WERI-Rb-1 (cell line): ENCODE measurements around the gene MORC3.
"Not testable (repeated sequence)": the region's sequence is repeated elsewhere in the genome, so short reads cannot be mapped to it uniquely, and the experiment has no call there.

Experiments
- DNase-seq: peaks from one replicate; pipeline ENCODE4 v3.0.0-alpha.2; 2020
- H3K27ac ChIP-seq: fragments of 250-450 bp; sonication (Bioruptor Pico); 2 replicates; pipeline ENCODE4 v1.5.1; 2020; ENCODE audit warnings: mild to moderate bottlenecking, moderate library complexity
- H3K27me3 ChIP-seq: fragments of 250-450 bp; sonication (Bioruptor Pico); 2 replicates; pipeline ENCODE4 v1.5.1; 2021; ENCODE audit warnings: mild to moderate bottlenecking, low read depth, moderate library complexity; ENCODE audit not compliant: insufficient read depth, severe bottlenecking
- H3K36me3 ChIP-seq: fragments of 250-450 bp; sonication (Bioruptor Pico); 2 replicates; pipeline ENCODE4 v1.5.1; 2020; ENCODE audit warnings: mild to moderate bottlenecking, moderate library complexity
- H3K4me3 ChIP-seq: 2 replicates; pipeline ENCODE4 v1.5.1; 2011; ENCODE audit warnings: low read depth, mild to moderate bottlenecking, control low read depth, low read length
- H3K9me3 ChIP-seq: fragments of 250-450 bp; sonication (Bioruptor Pico); 2 replicates; pipeline ENCODE4 v1.5.1; 2021; ENCODE audit warnings: mild to moderate bottlenecking, moderate library complexity; ENCODE audit not compliant: severe bottlenecking
- TF ChIP-seq, protein P1 (sequence below): IDR thresholded peaks from 2 replicates; pipeline ENCODE4 v1.5.1; 2011; ENCODE audit warnings: low read depth, mild to moderate bottlenecking, control low read depth, inconsistent platforms, low read length

The MORC3 gene

GRCh38 chr21:36322083-36322424 is 2.1 kb downstream of the MORC3 start:
- no peak for DNase-seq
- Histone ChIP-seq H3K4me3 (no peak overlapping the region; the same call in 1 of the 2 replicates), H3K9me3 (no peaks in the 10 kb centered on the region), H3K27me3 (no peaks in the 10 kb centered on the region), H3K27ac (peak overlapping the region; percentile 94), H3K36me3 (peaks cover 32% of the 10 kb centered on the region)
- TF ChIP-seq, protein P1, sequence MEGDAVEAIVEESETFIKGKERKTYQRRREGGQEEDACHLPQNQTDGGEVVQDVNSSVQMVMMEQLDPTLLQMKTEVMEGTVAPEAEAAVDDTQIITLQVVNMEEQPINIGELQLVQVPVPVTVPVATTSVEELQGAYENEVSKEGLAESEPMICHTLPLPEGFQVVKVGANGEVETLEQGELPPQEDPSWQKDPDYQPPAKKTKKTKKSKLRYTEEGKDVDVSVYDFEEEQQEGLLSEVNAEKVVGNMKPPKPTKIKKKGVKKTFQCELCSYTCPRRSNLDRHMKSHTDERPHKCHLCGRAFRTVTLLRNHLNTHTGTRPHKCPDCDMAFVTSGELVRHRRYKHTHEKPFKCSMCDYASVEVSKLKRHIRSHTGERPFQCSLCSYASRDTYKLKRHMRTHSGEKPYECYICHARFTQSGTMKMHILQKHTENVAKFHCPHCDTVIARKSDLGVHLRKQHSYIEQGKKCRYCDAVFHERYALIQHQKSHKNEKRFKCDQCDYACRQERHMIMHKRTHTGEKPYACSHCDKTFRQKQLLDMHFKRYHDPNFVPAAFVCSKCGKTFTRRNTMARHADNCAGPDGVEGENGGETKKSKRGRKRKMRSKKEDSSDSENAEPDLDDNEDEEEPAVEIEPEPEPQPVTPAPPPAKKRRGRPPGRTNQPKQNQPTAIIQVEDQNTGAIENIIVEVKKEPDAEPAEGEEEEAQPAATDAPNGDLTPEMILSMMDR, result no peak

DNA sequence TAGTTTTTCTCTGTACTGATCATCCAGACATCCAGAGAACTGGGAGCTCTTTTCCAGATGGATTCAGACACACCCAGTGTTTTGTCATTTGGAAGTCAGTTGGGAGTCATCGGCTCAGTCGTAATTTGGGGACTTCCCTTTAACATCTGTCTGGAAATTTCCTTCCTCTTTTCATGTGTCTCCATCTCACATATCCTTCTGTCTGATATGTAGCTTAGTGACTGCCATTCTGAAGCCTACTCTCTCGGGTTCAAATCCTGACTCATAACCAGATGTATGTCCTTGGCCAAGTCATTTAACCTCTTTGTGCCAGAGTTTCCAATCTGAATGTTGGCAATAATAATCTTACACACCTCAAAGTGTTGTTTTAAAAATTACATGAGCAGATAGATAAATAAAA is 3.0 kb downstream of the MORC3 start:
- no peak for DNase-seq
- no peak overlapping the region for H3K27ac ChIP-seq
- no peak overlapping the region for H3K4me3 ChIP-seq

GRCh38 chr21:36325373-36326010 is 5.5 kb downstream of the MORC3 start:
- Histone ChIP-seq H3K4me3 (no peak overlapping the region), H3K27me3 (no peaks in the 10 kb centered on the region), H3K9me3 (no peaks in the 10 kb centered on the region), H3K27ac (no peak overlapping the region), H3K36me3 (peaks cover 31% of the 10 kb centered on the region)
- TF ChIP-seq, protein P1, result no peak
- DNase-seq, result no peak

More for the DNA sequence above, 3.0 kb downstream of the MORC3 start:
- Histone ChIP-seq H3K36me3 (peaks cover 32% of the 10 kb centered on the region), H3K9me3 (no peaks in the 10 kb centered on the region), H3K27me3 (no peaks in the 10 kb centered on the region)
- TF ChIP-seq, protein P1, result no peak

DNA sequence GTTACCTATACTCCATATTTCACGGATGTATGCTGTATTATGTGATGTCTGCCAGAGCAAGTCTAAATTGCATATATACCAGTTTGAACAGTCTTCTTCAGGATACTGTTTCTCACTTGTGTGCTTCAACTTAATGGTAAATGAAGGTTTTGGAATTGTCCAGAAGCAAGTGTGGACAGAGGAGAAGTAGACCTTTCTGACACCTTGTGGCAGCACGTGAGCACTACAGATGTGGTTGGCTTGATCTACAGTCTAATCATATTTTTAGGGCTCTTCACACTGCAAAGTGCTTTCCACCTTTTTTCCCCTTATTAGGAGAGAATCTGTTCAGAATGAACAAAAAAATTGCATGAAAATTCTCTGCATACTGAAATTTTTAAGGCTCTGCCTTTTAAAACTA is 10.9 kb downstream of the MORC3 start:
- Histone ChIP-seq H3K27ac (no peak overlapping the region), H3K9me3 (no peaks in the 10 kb centered on the region), H3K4me3 (no peak overlapping the region), H3K27me3 (no peaks in the 10 kb centered on the region), H3K36me3 (peaks cover 35% of the 10 kb centered on the region)
- TF ChIP-seq, protein P1, result peak; percentile 88
- peak; percentile 65 for DNase-seq

DNA sequence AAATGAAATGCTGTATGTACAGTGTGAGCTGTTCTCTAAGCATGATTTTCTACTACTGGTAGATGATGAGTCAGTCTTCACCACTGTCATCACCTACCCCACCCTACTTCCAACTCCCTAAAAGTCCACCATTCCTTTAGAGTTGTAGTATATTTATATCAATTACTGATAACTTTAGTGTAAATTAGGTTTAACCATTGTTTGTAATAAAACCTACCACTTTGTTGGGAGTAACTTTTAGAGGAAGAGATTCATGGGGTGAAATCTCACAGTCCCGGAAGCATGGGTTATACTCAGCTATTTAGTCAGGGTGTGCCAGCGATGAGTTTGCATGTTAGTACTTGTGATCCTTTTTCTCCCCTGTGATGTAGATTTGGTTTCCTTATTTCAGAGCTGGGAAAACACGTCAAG is 17.1 kb downstream of the MORC3 start:
- H3K4me3 ChIP-seq, result no peak overlapping the region
- peaks cover 80% of the 10 kb centered on the region for H3K36me3 ChIP-seq
- TF ChIP-seq, protein P1, result no peak
- no peak overlapping the region for H3K27ac ChIP-seq
- no peak for DNase-seq
- no peaks in the 10 kb centered on the region for H3K9me3 ChIP-seq
- no peaks in the 10 kb centered on the region for H3K27me3 ChIP-seq

DNA sequence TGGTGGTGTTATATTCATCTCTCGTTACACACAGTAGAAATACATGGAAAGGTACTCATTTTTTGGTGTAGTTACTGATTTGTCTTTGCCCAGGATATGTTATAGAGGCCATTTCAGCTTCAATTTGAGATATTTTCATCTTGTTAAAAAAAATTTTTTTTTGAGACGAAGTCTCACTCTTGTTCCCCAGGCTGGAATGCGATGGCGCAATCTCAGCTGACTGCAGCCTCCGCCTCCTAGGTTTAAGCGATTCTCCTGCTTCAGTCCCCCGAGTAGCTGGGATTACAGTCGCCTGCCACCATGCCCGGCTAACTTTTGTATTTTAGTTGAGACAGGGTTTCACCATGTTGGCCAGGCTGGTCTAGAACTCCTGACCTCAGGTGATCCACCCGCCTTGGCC is 19.0 kb downstream of the MORC3 start:
- Histone ChIP-seq H3K9me3 (no peaks in the 10 kb centered on the region), H3K27ac (no peak overlapping the region), H3K27me3 (no peaks in the 10 kb centered on the region), H3K36me3 (peaks cover 90% of the 10 kb centered on the region), H3K4me3 (no peak overlapping the region)
- TF ChIP-seq, protein P1, result no peak
- no peak for DNase-seq

GRCh38 chr21:36342581-36342980 is 22.6 kb downstream of the MORC3 start:
- not testable (repeated sequence) for H3K9me3 ChIP-seq, DNase-seq, H3K27me3 ChIP-seq, H3K4me3 ChIP-seq, H3K27ac ChIP-seq
- H3K36me3 ChIP-seq, result peaks cover 94% of the 10 kb centered on the region
